CD4-positive, alpha-beta T cell treated with Interleukin-6 at 100 ng/mL for 8 hours (primary cell): Measurements from ENCODE around the gene OTC.

ENCODE experiments used
- DNase-seq: peaks from one replicate; pipeline ENCODE4 v3.0.0-alpha.2; 2020; ENCODE audit warnings: mixed read lengths, low spot score

The OTC gene

GRCh38 chrX:38468563-38469157, 116.3 kb downstream of the OTC start:
- no peak for DNase-seq
